Measurements from ENCODE around the gene VSNL1.

GRCh38 chr2:17608251-17608650 lies 67.8 kb downstream of the VSNL1 start:
- TF ChIP-seq EZH2 (IDR thresholded peaks at IDR 0.05; ENCODE audit: borderline replicate concordance, insufficient read depth, low read depth, low read length, poor library complexity, severe bottlenecking) (no peak), CTCF (IDR thresholded peaks at IDR 0.05) (no peak)

Data from B cell (primary cell).